ENCODE results near the gene LMBRD2. TPM values are rescaled to one million over a fixed set of nuclear protein-coding genes. Genes with fewer than 3 reads are reported as not detected.

LMBRD2 gene
- total RNA-seq, 1 donor from 2014 or later = 6.9 TPM

DNA sequence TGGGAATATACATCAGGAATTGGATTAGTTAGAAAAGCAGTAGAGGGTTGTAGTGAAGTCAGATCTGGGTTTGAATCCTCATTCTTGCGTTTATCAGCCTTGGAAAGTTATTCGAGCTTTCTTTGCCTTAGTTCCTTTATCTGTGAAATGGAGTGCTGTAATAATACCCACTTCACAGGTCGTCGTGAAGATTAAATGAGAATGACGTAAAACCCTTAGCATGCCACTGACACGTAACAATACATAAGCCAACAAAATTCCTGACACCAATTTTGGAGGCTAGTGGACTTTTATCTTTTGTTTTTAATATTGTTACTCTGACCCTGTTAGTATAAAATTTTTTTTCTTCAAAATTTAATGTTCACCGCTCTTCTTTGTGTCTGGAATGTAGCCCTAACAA, 3.6 kb upstream of the LMBRD2 start:
- Mint-ChIP-seq H3K4me3 (ENCODE audit: low read depth) (no peak overlapping the region), H3K4me1 (ENCODE audit: low read depth) (peaks cover 29% of the 10 kb centered on the region), H3K36me3 (ENCODE audit: insufficient read depth) (peaks cover 22% of the 10 kb centered on the region), H3K9me3 (ENCODE audit: low read depth) (no peaks in the 10 kb centered on the region), H3K27ac (peak overlapping the region; percentile 36), H3K27me3 (no peaks in the 10 kb centered on the region)
- TF ChIP-seq, protein P1, sequence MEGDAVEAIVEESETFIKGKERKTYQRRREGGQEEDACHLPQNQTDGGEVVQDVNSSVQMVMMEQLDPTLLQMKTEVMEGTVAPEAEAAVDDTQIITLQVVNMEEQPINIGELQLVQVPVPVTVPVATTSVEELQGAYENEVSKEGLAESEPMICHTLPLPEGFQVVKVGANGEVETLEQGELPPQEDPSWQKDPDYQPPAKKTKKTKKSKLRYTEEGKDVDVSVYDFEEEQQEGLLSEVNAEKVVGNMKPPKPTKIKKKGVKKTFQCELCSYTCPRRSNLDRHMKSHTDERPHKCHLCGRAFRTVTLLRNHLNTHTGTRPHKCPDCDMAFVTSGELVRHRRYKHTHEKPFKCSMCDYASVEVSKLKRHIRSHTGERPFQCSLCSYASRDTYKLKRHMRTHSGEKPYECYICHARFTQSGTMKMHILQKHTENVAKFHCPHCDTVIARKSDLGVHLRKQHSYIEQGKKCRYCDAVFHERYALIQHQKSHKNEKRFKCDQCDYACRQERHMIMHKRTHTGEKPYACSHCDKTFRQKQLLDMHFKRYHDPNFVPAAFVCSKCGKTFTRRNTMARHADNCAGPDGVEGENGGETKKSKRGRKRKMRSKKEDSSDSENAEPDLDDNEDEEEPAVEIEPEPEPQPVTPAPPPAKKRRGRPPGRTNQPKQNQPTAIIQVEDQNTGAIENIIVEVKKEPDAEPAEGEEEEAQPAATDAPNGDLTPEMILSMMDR (IDR thresholded peaks at IDR 0.05; ENCODE audit: unreplicated experiment) = no peak
- no peak for DNase-seq (ENCODE audit: low spot score, unreplicated experiment)

DNA sequence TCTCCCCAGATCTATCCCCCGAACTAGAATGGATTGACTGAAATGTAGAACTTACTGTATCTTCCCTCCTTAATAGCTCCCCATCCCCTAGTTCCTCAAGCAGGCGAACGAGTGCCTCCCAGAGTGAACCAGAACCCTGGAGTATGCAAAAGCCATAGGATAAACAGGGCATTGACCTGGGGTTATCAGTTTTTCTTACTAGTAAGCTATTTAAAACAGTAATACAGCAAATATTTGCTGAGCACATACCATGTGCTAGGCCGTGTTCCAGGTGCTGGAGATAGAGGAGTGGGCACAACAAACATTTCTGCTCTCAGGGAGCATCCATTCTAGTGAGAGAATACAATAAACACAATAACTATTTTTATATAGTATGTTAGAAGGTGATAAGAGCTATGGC, 2.0 kb upstream of the LMBRD2 start:
- TF ChIP-seq, protein P1 (IDR thresholded peaks at IDR 0.05; ENCODE audit: unreplicated experiment) = no peak
- no peak for DNase-seq (ENCODE audit: low spot score, unreplicated experiment)
- Mint-ChIP-seq H3K4me3 (ENCODE audit: low read depth) (peak overlapping the region; percentile 54), H3K4me1 (ENCODE audit: low read depth) (peaks cover 39% of the 10 kb centered on the region), H3K27ac (peak overlapping the region; percentile 33), H3K9me3 (ENCODE audit: low read depth) (no peaks in the 10 kb centered on the region), H3K36me3 (ENCODE audit: insufficient read depth) (peaks cover 22% of the 10 kb centered on the region), H3K27me3 (no peaks in the 10 kb centered on the region)

DNA sequence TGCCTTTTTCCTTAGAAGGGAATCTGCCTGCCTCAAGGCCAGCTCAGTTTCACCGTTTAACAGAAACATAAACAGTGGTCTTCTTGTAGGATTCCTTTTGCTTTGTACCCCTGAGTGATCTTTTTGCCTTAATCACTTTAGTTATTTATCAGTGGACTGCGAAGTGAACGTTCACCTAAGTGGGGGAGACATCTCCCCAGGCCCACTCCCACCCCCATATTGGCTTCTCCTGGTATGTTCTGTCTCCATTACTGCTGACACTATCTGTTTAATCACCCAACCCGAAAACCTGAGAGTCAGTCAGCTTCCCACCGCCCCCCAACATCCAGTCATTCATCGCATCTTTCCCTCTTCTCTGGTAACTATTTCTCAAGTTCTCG, 1.6 kb upstream of the LMBRD2 start:
- TF ChIP-seq, protein P1 (IDR thresholded peaks at IDR 0.05; ENCODE audit: unreplicated experiment) = no peak
- DNase-seq (ENCODE audit: low spot score, unreplicated experiment) = no peak
- H3K9me3 Mint-ChIP-seq (ENCODE audit: low read depth) = no peaks in the 10 kb centered on the region
- H3K4me3 Mint-ChIP-seq (ENCODE audit: low read depth) = peak overlapping the region; percentile 54
- H3K36me3 Mint-ChIP-seq (ENCODE audit: insufficient read depth) = peaks cover 19% of the 10 kb centered on the region
- no peaks in the 10 kb centered on the region for H3K27me3 Mint-ChIP-seq
- H3K4me1 Mint-ChIP-seq (ENCODE audit: low read depth) = peaks cover 40% of the 10 kb centered on the region
- H3K27ac Mint-ChIP-seq = peak overlapping the region; percentile 33

DNA sequence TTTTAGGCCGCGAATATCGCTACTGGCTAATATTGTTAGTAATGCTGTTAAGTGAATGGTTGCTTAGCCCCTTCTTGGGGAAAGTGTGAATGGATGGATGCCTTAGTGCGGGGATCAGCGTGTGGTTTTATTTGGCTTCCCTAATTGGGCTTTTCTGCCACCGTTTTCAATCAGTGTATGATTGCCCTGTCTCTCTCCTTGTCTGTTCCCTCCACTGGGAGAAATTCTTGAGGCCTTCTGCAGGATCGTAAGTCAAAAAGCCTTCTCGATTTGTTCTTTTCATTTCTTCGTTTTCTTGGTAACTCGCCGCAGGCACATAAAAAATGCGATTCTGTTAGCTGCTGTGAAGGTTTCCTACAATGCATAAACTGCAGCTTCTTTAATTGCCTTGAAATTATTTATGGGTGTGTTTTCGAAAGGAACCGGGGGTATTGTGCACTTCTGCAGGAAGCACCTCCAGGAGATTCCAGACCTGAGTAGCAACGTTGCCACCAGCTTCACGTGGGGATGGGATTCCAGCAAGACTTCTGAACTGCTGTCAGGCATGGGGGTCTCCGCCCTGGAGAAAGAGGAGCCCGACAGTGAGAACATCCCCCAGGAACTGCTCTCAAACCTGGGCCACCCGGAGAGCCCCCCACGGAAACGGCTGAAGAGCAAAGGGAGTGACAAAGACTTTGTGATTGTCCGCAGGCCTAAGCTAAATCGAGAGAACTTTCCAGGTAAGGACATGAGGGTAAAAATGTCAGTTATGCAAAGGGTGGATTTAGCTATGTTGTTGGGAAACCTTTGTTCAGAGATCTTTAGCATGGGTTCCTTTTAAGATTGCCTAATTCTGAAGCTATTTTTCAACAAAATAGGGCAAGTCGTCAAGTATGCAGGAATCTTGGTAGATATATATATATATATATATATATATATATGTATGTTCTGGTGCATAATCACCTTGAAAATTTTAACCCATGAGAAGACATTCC, 924 bp upstream of the LMBRD2 start:
- Mint-ChIP-seq H3K4me3 (ENCODE audit: low read depth) (peak overlapping the region; percentile 95), H3K9me3 (ENCODE audit: low read depth) (no peaks in the 10 kb centered on the region), H3K36me3 (ENCODE audit: insufficient read depth) (peaks cover 19% of the 10 kb centered on the region), H3K27ac (peak overlapping the region; percentile 97), H3K27me3 (no peaks in the 10 kb centered on the region), H3K4me1 (ENCODE audit: low read depth) (peaks cover 42% of the 10 kb centered on the region)
- no peak for DNase-seq (ENCODE audit: low spot score, unreplicated experiment)
- TF ChIP-seq, protein P1 (IDR thresholded peaks at IDR 0.05; ENCODE audit: unreplicated experiment) = no peak

DNA sequence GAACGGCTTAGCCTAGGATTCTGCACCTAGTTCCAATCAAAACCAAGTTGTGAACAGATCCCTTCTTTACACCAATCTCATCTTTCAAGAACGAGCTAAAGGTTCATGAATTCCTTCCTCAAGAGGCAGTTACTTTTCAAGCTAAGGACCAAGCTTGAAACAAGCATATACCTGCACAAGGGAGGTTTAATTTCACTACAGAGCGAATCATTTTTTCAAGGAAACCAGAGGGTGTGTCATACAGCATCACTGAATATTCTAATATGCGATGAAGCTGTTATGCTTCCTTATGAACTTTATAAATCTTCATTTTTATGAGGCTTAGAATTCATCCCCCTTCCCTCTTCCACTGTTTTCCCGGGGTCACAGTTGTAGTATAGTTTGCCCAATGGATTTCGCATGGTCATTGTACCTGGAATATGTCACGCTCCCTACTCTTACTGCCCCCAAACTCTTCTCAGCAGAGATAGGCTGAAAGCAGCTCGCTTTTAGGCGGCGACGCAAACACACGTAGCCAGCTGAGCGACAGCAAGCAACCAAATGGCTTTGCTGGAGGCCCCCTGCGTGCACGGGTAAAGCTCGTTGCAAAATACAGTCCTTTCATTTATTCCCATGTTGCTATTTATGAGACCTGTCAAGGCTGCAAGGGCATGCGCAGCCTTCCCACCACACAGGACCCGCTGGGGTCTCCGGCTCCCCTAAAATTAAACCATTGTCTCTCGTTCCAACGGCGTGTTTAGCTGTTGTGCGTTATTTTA, 832 bp downstream of the LMBRD2 start:
- no peaks in the 10 kb centered on the region for H3K27me3 Mint-ChIP-seq
- peaks cover 43% of the 10 kb centered on the region for H3K4me1 Mint-ChIP-seq (ENCODE audit: low read depth)
- TF ChIP-seq, protein P1 (IDR thresholded peaks at IDR 0.05; ENCODE audit: unreplicated experiment) = no peak
- no peaks in the 10 kb centered on the region for H3K9me3 Mint-ChIP-seq (ENCODE audit: low read depth)
- H3K4me3 Mint-ChIP-seq (ENCODE audit: low read depth) = peak overlapping the region; percentile 95
- DNase-seq (ENCODE audit: low spot score, unreplicated experiment) = no peak
- H3K36me3 Mint-ChIP-seq (ENCODE audit: insufficient read depth) = peaks cover 13% of the 10 kb centered on the region
- peak overlapping the region; percentile 97 for H3K27ac Mint-ChIP-seq

Data from progenitor cell of endocrine pancreas (in vitro differentiated cells).